Fibroblast of lung (primary cell): Measurements from ENCODE around the gene HMOX2. TPM values are rescaled to one million over a fixed set of nuclear protein-coding genes. Genes with fewer than 3 reads are reported as not detected.

Experiments
- DNase-seq, 2 donors: peaks; one replicate each; pipeline versions ENCODE4 v3.0.0 to v3.0.0-alpha.2; 2010; ENCODE audit warnings: low read depth in 2 of 2
- H2AFZ ChIP-seq: 2 replicates; pipeline ENCODE4 v1.5.1; 2012; ENCODE audit warnings: low read length, control low read depth, inconsistent platforms
- H3K27ac ChIP-seq: 2 replicates; pipeline ENCODE4 v1.5.1; 2011; ENCODE audit warnings: low read length, control low read depth; ENCODE audit not compliant: insufficient read depth
- H3K27me3 ChIP-seq: 2 replicates; pipeline ENCODE4 v1.5.1; 2011; ENCODE audit warnings: mild to moderate bottlenecking, low read length; ENCODE audit not compliant: control insufficient read depth, insufficient read depth
- H3K36me3 ChIP-seq: 2 replicates; pipeline ENCODE4 v1.5.1; 2011; ENCODE audit warnings: low read length; ENCODE audit not compliant: control insufficient read depth, insufficient read depth
- H3K4me1 ChIP-seq: 2 replicates; pipeline ENCODE4 v1.5.1; 2011; ENCODE audit warnings: low read length; ENCODE audit not compliant: control insufficient read depth, insufficient read depth; ENCODE audit errors: extremely low read depth
- H3K4me2 ChIP-seq: 2 replicates; pipeline ENCODE4 v1.5.1; 2011; ENCODE audit warnings: low read length, control low read depth; ENCODE audit not compliant: insufficient read depth; ENCODE audit errors: extremely low read depth
- H3K4me3 ChIP-seq, 4 experiments: fragments of 200-600 bp in 1 of 4; sonication (generic) in 1 of 4; replicated peaks in 1 of 4; 2 replicates each; pipeline ENCODE4 v1.5.1; 2011 to 2016; ENCODE audit warnings: low read length in 4 of 4, low read depth in 3 of 4, mild to moderate bottlenecking in 3 of 4, control low read depth in 2 of 4, inconsistent platforms in 1 of 4, mixed read lengths in 1 of 4; ENCODE audit not compliant: insufficient read depth in 1 of 4; ENCODE audit errors: control extremely low read depth in 1 of 4
- H3K79me2 ChIP-seq: 2 replicates; pipeline ENCODE4 v1.5.1; 2012; ENCODE audit warnings: mild to moderate bottlenecking, low read length, inconsistent platforms; ENCODE audit not compliant: control insufficient read depth, insufficient read depth
- H3K9ac ChIP-seq: 2 replicates; pipeline ENCODE4 v1.5.1; 2011; ENCODE audit warnings: mild to moderate bottlenecking, low read length, control low read depth; ENCODE audit not compliant: insufficient read depth
- H3K9me3 ChIP-seq: 2 replicates; pipeline ENCODE4 v1.5.1; 2012; ENCODE audit warnings: low read depth, low read length; ENCODE audit not compliant: control insufficient read depth, insufficient read depth
- H4K20me1 ChIP-seq: 2 replicates; pipeline ENCODE4 v1.5.1; 2011; ENCODE audit warnings: low read length; ENCODE audit not compliant: control insufficient read depth, insufficient read depth; ENCODE audit errors: extremely low read depth
- CTCF ChIP-seq, 2 donors: IDR thresholded peaks in 1 of 2; conservative IDR thresholded peaks in 1 of 2; 1 replicate in 1 of 2; 2 replicates in 1 of 2; pipeline ENCODE4 v1.5.1; 2011 to 2012; ENCODE audit warnings: low read length in 2 of 2, control low read depth in 1 of 2, inconsistent platforms in 1 of 2, low read depth in 1 of 2, mild to moderate bottlenecking in 1 of 2
- EZH2 ChIP-seq: IDR thresholded peaks from 2 replicates; pipeline ENCODE4 v1.5.1; 2012; ENCODE audit warnings: low read length, control low read depth, mild to moderate bottlenecking; ENCODE audit errors: missing control alignments
- polyA plus RNA-seq, 2 donors: library from polyadenylated mRNA; depleted of rRNA in 1 of 2; stranded (reverse) in 1 of 2; unstranded in 1 of 2; fragments of >200 nt; gene quantifications; 2 replicates each; pipeline ENCODE4 v1.2.1, GENCODE V29; 2011 to 2012; ENCODE audit warnings: missing spikeins in 1 of 2
- total RNA-seq: library from RNA; depleted of rRNA; stranded (reverse); fragments of >200 nt; gene quantifications from 2 replicates; pipeline ENCODE4 v1.2.1, GENCODE V29; 2014

Gene HMOX2
- total and polyA plus RNA-seq, 2 donors (not counting 1 experiment from before 2014, with no cell fraction given): 40.0 to 45.7 TPM

GRCh38 chr16:4450430-4450829, 25.8 kb upstream of the HMOX2 start:
- H3K4me2 ChIP-seq: no peak overlapping the region
- DNase-seq: no peak
- no peak overlapping the region for H2AFZ ChIP-seq
- no peaks in the 10 kb centered on the region for H3K9me3 ChIP-seq
- H3K27me3 ChIP-seq: no peaks in the 10 kb centered on the region
- H4K20me1 ChIP-seq: no peaks in the 10 kb centered on the region
- no peaks in the 10 kb centered on the region for H3K4me1 ChIP-seq
- no peak overlapping the region for H3K4me3 ChIP-seq
- TF ChIP-seq CTCF (conservative IDR thresholded peaks at IDR 0.05 in 1 of 2, IDR thresholded peaks at IDR 0.05 in 1 of 2; ENCODE audit: low read depth in 1 of 2, low read length in 2 of 2) (no peak), EZH2 (no peak)
- peaks cover 25% of the 10 kb centered on the region for H3K36me3 ChIP-seq
- H3K9ac ChIP-seq: no peak overlapping the region
- H3K79me2 ChIP-seq: no peaks in the 10 kb centered on the region
- no peak overlapping the region for H3K27ac ChIP-seq

GRCh38 chr16:4450931-4451519, 25.2 kb upstream of the HMOX2 start:
- Histone ChIP-seq H3K9ac (no peak overlapping the region), H3K79me2 (no peaks in the 10 kb centered on the region), H3K27ac (no peak overlapping the region), H3K27me3 (no peaks in the 10 kb centered on the region), H3K9me3 (no peaks in the 10 kb centered on the region), H3K36me3 (peaks cover 26% of the 10 kb centered on the region), H2AFZ (no peak overlapping the region), H3K4me1 (no peaks in the 10 kb centered on the region), H3K4me3 (no peak overlapping the region), H4K20me1 (no peaks in the 10 kb centered on the region), H3K4me2 (no peak overlapping the region)
- TF ChIP-seq EZH2 (no peak), CTCF (conservative IDR thresholded peaks at IDR 0.05 in 1 of 2, IDR thresholded peaks at IDR 0.05 in 1 of 2; ENCODE audit: low read depth in 1 of 2, low read length in 2 of 2) (no peak)
- DNase-seq: no peak

GRCh38 chr16:4452674-4453073, 23.5 kb upstream of the HMOX2 start:
- no peak overlapping the region for H3K27ac ChIP-seq
- TF ChIP-seq EZH2 (no peak), CTCF (conservative IDR thresholded peaks at IDR 0.05 in 1 of 2, IDR thresholded peaks at IDR 0.05 in 1 of 2; ENCODE audit: low read depth in 1 of 2, low read length in 2 of 2) (no peak)
- H3K4me1 ChIP-seq: no peaks in the 10 kb centered on the region
- no peak overlapping the region for H3K9ac ChIP-seq
- H3K4me2 ChIP-seq: no peak overlapping the region
- no peak overlapping the region for H3K4me3 ChIP-seq
- no peaks in the 10 kb centered on the region for H3K9me3 ChIP-seq
- DNase-seq: no peak
- H4K20me1 ChIP-seq: no peaks in the 10 kb centered on the region
- no peaks in the 10 kb centered on the region for H3K27me3 ChIP-seq
- peaks cover 26% of the 10 kb centered on the region for H3K36me3 ChIP-seq
- no peak overlapping the region for H2AFZ ChIP-seq
- no peaks in the 10 kb centered on the region for H3K79me2 ChIP-seq
